Measurements from ENCODE around the gene KY.

- no peak for TF ChIP-seq CTCF (IDR thresholded peaks at IDR 0.05)
- TF ChIP-seq POLR2A (IDR thresholded peaks at IDR 0.05) = no peak
Observed at GRCh38 chr3:134666466-134666865, 15.6 kb upstream of the KY start.

Data from breast epithelium (tissue), 3 donors.